DMS 273 (cell line): ENCODE data around the gene HSD17B14.
"Not testable (repeated sequence)": the region's sequence is repeated elsewhere in the genome, so short reads cannot be mapped to it uniquely, and the experiment has no call there.

ENCODE experiments used
- DNase-seq: peaks from one replicate; lab custom pipeline; 2025; ENCODE audit not compliant: unreplicated experiment; lab: John Stamatoyannopoulos, UW

The HSD17B14 gene

DNA sequence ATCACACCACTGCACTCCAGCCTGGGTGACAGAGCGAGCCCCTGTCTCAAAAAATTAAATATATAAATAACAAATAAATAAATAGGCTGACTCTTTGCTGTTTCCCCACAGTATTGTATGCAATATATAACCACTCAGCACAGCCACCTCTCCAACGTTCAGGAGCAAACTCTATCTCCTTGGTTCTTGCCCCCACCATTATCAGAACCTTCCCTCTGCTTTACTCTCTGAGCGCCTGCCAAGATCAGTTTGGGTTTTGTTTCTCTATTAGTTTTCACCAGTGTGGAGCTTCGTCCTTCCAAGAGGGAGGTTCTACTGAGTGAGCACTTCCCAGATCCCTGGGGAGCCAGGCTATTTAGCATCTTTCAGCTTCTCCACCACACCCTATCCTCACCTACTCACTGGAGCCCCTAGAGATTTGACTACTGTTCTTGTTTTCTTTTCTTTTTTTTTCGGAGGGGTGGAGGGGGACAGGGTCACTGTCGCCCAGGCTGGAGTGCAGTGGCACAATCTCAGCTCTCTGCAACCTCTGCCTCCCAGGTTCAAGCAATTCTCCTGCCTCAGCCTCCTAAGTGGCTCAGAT lies 68.0 kb downstream of the HSD17B14 start:
- DNase-seq = not testable (repeated sequence)

DNA sequence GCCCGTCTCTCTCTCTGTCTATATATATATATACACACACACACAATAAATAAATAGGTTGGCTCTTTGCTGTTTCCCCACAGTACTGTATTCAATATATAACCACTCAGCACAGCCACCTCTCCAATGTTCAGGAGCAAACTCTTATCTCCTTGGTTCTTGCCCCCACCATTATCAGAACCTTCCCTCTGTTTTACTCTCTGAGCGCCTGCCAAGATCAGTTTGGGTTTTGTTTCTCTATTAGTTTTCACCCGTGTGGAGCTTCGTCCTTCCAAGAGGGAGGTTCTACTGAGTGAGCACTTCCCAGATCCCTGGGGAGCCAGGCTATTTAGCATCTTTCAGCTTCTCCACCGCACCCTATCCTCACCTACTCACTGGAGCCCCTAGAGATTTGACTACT lies 70.5 kb downstream of the HSD17B14 start:
- DNase-seq = not testable (repeated sequence)
